GM18507 (cell line): ENCODE results near the gene TTC22.

Experiments
- DNase-seq: peaks from one replicate; pipeline ENCODE4 v3.0.0; 2011; ENCODE audit warnings: low read depth; ENCODE audit not compliant: insufficient read length; ENCODE audit errors: extremely low spot score
- FAIRE-seq: peaks from 2 replicates; lab custom pipeline; 2011; peaks lifted over from hg19 to GRCh38; lab: Jason Lieb, UNC

Gene TTC22

GRCh38 chr1:54764133-54764921 is 36.8 kb downstream of the TTC22 start, which contains the start of gene PARS2:
TSS of gene PARS2 (minus strand) at chr1:54764523. CDS start at chr1:54759161, 5,362 bp downstream.
- DNase-seq, result peak; percentile 96
- FAIRE-seq, result peak; percentile 100

- FAIRE-seq (no peak), DNase-seq (no peak)
Observed at GRCh38 chr1:54763816-54764132, 37.3 kb downstream of the TTC22 start.

- FAIRE-seq (no peak), DNase-seq (no peak)
Observed at GRCh38 chr1:54758678-54759348, 42.3 kb downstream of the TTC22 start.

- DNase-seq (no peak), FAIRE-seq (no peak)
Observed at GRCh38 chr1:54757833-54758232, 43.3 kb downstream of the TTC22 start.

GRCh38 chr1:54754486-54755285 is 46.4 kb downstream of the TTC22 start:
- FAIRE-seq (no peak), DNase-seq (no peak)

- no peak for FAIRE-seq
Observed at GRCh38 chr1:54754045-54754444, 47.1 kb downstream of the TTC22 start.

GRCh38 chr1:54751426-54751825 is 49.7 kb downstream of the TTC22 start:
- DNase-seq, result no peak
- no peak for FAIRE-seq

More at GRCh38 chr1:54754045-54754444, 47.1 kb downstream of the TTC22 start:
- no peak for DNase-seq

GRCh38 chr1:54750596-54750995 is 50.5 kb downstream of the TTC22 start:
- DNase-seq, result no peak
- no peak for FAIRE-seq

- no peak for DNase-seq
- no peak for FAIRE-seq
Observed at GRCh38 chr1:54748094-54748835, 52.9 kb downstream of the TTC22 start.

- no peak for FAIRE-seq
- DNase-seq, result no peak
Observed at GRCh38 chr1:54745864-54746263, 55.3 kb downstream of the TTC22 start.

GRCh38 chr1:54745274-54745673 is 55.8 kb downstream of the TTC22 start:
- FAIRE-seq, result no peak
- no peak for DNase-seq

- FAIRE-seq, result no peak
- no peak for DNase-seq
Observed at GRCh38 chr1:54744696-54745095, 56.4 kb downstream of the TTC22 start.

GRCh38 chr1:54743416-54744226 is 57.5 kb downstream of the TTC22 start:
- DNase-seq (no peak), FAIRE-seq (no peak)

- DNase-seq, result no peak
- FAIRE-seq, result no peak
Observed at GRCh38 chr1:54742282-54742681, 58.8 kb downstream of the TTC22 start.

GRCh38 chr1:54741531-54741930 is 59.6 kb downstream of the TTC22 start:
- FAIRE-seq (no peak), DNase-seq (no peak)

- FAIRE-seq, result no peak
- DNase-seq, result no peak
Observed at GRCh38 chr1:54738244-54738643, 62.9 kb downstream of the TTC22 start.

- FAIRE-seq (no peak), DNase-seq (no peak)
Observed at GRCh38 chr1:54736685-54737084, 64.4 kb downstream of the TTC22 start.
